H1 (cell line): ENCODE data around the gene KRT13. TPM values are rescaled to one million over a fixed set of nuclear protein-coding genes. Genes with fewer than 3 reads are reported as not detected.
A peak's percentile ranks its signal among the peaks of the same experiment; 100 is the strongest.

Experiments
- ASH2L ChIP-seq: fragments of 200-600, 300-600 bp; sonication (generic); IDR thresholded peaks from one replicate; pipeline ENCODE4 v1.7.1; 2017; ENCODE audit warnings: low read length
- RBBP5 ChIP-seq: IDR thresholded peaks from 2 replicates; pipeline ENCODE4 v1.7.1; 2012; ENCODE audit warnings: low read depth, mild to moderate bottlenecking, inconsistent platforms, low read length, moderate library complexity, borderline replicate concordance
- YY1 ChIP-seq: IDR thresholded peaks from 2 replicates; pipeline ENCODE4 v1.6.1; 2011; ENCODE audit warnings: low read depth, mild to moderate bottlenecking, low read length
- polyA plus RNA-seq, 7 experiments: library from polyadenylated mRNA; depleted of rRNA in 3 of 7; stranded (reverse) in 5 of 7; unstranded in 2 of 7; fragments of >200 nt in 5 of 7; fragments of 200-250 nt in 2 of 7; gene quantifications; 1 replicate in 5 of 7; 2 replicates in 1 of 7; 4 replicates in 1 of 7; pipeline versions ENCODE4 v1.2.1 to v1.2.3, GENCODE V29; 2011 to 2013; ENCODE audit warnings: missing spikeins in 2 of 7, mixed read lengths in 2 of 7
- total RNA-seq: library from RNA; stranded (reverse); fragmentation: NEBNext Ultra II Directional; extraction: Animal tissue kit (Norgen Biotek cat#: 25700); gene quantifications from 2 replicates; pipeline ENCODE4 v1.2.1, GENCODE V29; 2021
- TF ChIP-seq, protein P1 (sequence below): IDR thresholded peaks from 2 replicates; pipeline ENCODE4 v1.6.1; 2012; ENCODE audit warnings: inconsistent platforms
- TF ChIP-seq, protein P2 (sequence below), 3 experiments: IDR thresholded peaks; 1 replicate in 2 of 3; 2 replicates in 1 of 3; pipeline versions ENCODE4 v1.5.1 to v1.6.1; 2011; ENCODE audit warnings: low read length in 3 of 3, mild to moderate bottlenecking in 3 of 3, inconsistent platforms in 2 of 3, low read depth in 1 of 3, moderate library complexity in 1 of 3; ENCODE audit not compliant: insufficient read depth in 1 of 3; ENCODE audit errors: control extremely low read depth in 1 of 3
- TF ChIP-seq, protein P3 (sequence below): IDR thresholded peaks from 2 replicates; pipeline ENCODE4 v1.6.1; 2012; ENCODE audit warnings: low read length, inconsistent platforms

Gene KRT13
- total and polyA plus RNA-seq, 2 of the 8 experiments (the other 6 are each of a cell fraction or from before 2014, with no cell fraction given) = 0.09 TPM; not detected in 1

DNA sequence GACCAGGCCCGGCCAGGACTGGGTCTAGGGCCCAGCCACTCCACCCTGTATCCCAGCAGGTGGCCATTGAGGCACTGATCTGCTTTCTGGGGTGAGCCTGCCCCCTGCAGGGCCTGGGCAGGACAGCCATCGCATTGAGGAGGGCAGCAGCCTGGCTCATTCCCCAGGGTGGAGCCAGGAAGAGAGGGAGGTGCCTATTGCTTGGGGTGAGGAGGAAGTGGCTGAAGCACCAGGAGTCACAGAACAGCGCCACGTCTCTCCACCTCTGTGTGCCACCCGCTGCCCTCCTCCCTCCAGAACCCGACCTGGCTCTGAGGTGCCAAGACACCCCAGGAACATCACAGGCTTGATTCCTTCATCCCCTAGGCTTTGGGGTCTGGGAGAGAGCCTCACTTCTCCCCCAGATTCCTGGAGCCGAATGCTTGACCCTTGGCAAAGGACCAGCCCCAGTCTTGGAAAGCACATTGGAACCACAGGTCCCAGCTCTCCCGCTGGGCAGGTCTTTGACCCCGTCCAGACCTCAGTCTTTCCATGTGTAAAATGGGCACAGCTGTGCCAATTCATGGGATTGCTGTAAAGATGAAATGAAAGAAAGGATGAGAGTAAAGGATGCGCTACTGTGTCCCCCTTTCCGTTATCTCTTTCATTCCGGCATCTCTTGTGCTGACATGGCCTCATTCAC lies 8.5 kb downstream of the KRT13 start (continued):
- no peak for TF ChIP-seq ASH2L
- TF ChIP-seq, protein P1, sequence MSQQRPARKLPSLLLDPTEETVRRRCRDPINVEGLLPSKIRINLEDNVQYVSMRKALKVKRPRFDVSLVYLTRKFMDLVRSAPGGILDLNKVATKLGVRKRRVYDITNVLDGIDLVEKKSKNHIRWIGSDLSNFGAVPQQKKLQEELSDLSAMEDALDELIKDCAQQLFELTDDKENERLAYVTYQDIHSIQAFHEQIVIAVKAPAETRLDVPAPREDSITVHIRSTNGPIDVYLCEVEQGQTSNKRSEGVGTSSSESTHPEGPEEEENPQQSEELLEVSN = no peak
- TF ChIP-seq, protein P2, sequence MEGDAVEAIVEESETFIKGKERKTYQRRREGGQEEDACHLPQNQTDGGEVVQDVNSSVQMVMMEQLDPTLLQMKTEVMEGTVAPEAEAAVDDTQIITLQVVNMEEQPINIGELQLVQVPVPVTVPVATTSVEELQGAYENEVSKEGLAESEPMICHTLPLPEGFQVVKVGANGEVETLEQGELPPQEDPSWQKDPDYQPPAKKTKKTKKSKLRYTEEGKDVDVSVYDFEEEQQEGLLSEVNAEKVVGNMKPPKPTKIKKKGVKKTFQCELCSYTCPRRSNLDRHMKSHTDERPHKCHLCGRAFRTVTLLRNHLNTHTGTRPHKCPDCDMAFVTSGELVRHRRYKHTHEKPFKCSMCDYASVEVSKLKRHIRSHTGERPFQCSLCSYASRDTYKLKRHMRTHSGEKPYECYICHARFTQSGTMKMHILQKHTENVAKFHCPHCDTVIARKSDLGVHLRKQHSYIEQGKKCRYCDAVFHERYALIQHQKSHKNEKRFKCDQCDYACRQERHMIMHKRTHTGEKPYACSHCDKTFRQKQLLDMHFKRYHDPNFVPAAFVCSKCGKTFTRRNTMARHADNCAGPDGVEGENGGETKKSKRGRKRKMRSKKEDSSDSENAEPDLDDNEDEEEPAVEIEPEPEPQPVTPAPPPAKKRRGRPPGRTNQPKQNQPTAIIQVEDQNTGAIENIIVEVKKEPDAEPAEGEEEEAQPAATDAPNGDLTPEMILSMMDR (IDR thresholded peaks at IDR 0.05; ENCODE audit: control extremely low read depth in 1 of 3, insufficient read depth in 1 of 3, low read depth in 1 of 3, low read length in 3 of 3) = peak; percentile 82 to 94 (median 88)
- TF ChIP-seq, protein P3, sequence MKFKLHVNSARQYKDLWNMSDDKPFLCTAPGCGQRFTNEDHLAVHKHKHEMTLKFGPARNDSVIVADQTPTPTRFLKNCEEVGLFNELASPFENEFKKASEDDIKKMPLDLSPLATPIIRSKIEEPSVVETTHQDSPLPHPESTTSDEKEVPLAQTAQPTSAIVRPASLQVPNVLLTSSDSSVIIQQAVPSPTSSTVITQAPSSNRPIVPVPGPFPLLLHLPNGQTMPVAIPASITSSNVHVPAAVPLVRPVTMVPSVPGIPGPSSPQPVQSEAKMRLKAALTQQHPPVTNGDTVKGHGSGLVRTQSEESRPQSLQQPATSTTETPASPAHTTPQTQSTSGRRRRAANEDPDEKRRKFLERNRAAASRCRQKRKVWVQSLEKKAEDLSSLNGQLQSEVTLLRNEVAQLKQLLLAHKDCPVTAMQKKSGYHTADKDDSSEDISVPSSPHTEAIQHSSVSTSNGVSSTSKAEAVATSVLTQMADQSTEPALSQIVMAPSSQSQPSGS = no peak
- TF ChIP-seq YY1 = peak; percentile 52; the same call in 1 of the 2 replicates
- no peak for TF ChIP-seq RBBP5
